ENCODE data around the gene SEC16A. TPM values are rescaled to one million over a fixed set of nuclear protein-coding genes. Genes with fewer than 3 reads are reported as not detected.

SEC16A gene, protein sequence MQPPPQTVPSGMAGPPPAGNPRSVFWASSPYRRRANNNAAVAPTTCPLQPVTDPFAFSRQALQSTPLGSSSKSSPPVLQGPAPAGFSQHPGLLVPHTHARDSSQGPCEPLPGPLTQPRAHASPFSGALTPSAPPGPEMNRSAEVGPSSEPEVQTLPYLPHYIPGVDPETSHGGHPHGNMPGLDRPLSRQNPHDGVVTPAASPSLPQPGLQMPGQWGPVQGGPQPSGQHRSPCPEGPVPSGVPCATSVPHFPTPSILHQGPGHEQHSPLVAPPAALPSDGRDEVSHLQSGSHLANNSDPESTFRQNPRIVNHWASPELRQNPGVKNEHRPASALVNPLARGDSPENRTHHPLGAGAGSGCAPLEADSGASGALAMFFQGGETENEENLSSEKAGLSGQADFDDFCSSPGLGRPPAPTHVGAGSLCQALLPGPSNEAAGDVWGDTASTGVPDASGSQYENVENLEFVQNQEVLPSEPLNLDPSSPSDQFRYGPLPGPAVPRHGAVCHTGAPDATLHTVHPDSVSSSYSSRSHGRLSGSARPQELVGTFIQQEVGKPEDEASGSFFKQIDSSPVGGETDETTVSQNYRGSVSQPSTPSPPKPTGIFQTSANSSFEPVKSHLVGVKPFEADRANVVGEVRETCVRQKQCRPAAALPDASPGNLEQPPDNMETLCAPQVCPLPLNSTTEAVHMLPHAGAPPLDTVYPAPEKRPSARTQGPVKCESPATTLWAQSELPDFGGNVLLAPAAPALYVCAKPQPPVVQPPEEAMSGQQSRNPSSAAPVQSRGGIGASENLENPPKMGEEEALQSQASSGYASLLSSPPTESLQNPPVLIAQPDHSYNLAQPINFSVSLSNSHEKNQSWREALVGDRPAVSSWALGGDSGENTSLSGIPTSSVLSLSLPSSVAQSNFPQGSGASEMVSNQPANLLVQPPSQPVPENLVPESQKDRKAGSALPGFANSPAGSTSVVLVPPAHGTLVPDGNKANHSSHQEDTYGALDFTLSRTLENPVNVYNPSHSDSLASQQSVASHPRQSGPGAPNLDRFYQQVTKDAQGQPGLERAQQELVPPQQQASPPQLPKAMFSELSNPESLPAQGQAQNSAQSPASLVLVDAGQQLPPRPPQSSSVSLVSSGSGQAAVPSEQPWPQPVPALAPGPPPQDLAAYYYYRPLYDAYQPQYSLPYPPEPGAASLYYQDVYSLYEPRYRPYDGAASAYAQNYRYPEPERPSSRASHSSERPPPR (N-terminal part only)
- polyA plus RNA-seq (ENCODE audit: insufficient read length in 10 of 10) = 10 to 100 TPM; 31.4 to 50.7 (median 37.5) TPM
- long read RNA-seq, donor 1, partial matches to known transcripts = 10 of 10 reads
- long read RNA-seq, donor 1, other reads (novel, unspliced or antisense) = 0 of 10 reads
- long read RNA-seq, donor 2, partial matches to known transcripts = 0 of 7 reads
- long read RNA-seq, donor 2, other reads (novel, unspliced or antisense) = 6 of 7 reads
- long read RNA-seq, donor 3 = 0 reads
- long read RNA-seq, donor 4, partial matches to known transcripts = 0 of 5 reads
- long read RNA-seq, donor 4, other reads (novel, unspliced or antisense) = 5 of 5 reads
- long read RNA-seq, donor 5, partial matches to known transcripts = 6 of 30 reads
- long read RNA-seq, donor 5, other reads (novel, unspliced or antisense) = 22 of 30 reads
- long read RNA-seq, donor 6, partial matches to known transcripts = 0 of 9 reads
- long read RNA-seq, donor 6, other reads (novel, unspliced or antisense) = 7 of 9 reads
- long read RNA-seq, donor 7, partial matches to known transcripts = 7 of 9 reads
- long read RNA-seq, donor 7, other reads (novel, unspliced or antisense) = 0 of 9 reads
- long read RNA-seq, donor 8, full-length matches to known transcripts = 1 of 11 reads
- long read RNA-seq, donor 8, partial matches to known transcripts = 0 of 11 reads
- long read RNA-seq, donor 8, other reads (novel, unspliced or antisense) = 10 of 11 reads
- long read RNA-seq, donor 9 = 0 reads

DNA sequence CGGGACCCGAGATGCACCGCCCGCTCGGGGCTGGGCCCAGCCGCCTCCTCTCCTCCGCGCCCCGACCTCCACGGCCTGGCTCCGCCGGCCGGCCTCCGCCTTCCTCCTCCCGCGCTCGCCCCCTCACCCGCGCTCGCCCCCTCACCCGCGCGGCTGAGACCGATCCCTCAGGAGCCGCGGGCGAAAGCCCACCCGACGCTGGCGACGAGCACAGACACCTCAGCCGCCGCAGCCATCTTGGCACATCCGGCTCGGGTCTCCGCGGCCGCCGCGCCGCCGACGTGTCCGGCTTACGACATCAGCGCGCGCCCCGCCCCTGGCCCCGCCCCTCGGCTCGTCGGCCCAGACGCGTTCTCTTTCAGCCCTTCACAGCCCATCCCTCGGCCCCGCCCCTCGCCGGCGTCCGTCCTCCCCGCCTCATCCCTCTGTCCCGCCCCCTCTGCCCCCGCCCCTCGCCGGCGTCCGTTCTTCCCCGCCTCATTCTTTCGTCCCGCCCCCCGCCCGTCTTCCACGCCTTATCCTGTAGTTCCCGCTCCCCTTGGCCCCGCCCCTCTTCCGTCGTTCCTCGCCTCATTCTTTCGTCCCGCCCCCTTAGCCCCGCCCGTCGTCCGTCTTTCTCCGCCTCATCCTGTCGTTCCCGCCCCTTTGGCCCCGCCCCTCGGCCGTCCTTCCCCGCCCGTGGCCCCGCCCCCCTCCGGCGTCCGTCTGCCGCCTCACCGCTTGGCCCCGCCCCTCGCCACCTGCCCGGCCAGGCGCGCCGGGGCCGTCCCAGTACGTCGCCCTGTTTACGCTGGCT lies at the start of gene SEC16A:
Gene SEC16A, minus strand, starts transcription at position 248 of the 796 bp plus-strand sequence. CDS start 5,425 bp downstream, outside the sequence.
- DNase-seq = peak; percentile 98 to 100 (median 99)

DNA sequence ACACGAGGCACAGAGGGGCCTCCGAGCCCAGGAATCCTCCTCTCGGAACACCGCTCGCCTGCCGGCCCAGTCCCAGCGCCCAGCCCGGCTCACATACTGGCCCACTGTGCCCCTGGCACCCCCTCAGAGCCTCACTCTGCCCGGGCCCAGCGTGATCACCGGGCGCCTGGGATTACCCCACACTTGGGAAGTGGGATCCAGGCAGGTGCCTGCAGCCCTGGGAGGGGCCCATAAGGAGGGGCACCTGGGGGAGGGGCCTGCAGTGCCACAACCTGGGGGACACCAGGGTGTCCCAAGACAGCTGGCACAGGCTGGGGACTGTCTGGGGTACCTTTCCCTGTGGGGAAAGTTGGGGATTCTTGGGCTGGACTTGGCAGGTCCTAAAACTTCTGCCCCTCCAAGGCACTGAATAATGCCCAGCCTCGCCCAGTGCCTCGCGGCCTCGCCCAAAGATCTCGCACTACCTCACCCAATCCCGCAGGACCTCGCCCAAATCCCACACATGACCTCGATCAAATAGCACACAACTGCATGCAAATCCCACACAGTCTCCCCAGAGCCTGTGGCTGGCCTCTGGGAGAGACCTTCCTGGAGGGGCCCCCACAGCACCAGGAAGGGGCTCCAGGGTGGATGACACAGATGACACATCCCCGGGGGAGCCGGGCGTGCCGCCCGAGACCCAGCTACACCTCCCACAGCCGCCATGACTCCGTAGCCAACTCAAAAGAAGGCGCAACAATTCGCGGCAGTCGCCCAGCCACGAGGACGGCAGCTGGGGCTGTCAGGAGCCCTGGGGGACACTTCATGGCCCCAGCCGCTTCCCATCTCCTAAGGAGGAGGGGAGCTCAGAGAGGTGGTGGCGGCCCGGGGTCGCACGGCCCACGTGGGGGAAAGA lies 49.3 kb upstream of the SEC16A start:
- no peak for DNase-seq

DNA sequence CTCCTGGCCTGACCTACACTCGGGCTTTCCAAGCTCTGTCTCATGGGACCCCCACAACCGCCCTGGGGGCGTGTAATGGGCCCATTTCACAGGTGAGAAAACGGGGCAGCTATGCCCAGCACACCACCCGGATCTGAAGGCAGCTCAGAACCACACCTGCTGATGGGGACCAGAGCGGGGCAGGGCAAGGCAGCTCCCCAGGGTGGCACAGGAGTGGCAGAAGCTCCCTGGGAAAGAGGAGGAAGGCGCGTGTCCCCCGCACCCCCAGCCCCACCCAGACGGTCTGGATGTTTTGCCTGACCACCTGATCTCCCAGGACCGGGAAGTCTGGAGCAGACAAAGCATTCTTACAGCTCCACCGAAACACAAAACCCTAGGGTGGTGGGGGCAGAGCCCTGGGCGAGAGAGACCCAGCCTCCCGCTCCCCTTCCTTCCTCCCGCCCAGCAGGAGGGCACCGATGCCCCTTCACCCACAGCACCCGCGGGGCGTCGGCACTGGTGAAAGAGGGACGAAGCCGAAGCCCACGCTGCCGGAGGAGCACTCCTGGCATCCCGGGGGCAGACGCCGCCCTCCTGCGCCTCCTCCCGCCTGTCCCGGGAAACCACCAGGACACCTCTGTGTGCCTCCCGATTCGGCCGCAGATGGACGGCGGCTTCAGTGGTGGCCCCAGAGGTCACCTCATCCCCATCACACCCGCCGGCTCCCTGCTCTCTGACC lies 48.5 kb upstream of the SEC16A start:
- DNase-seq = no peak

- no peak for DNase-seq
Measured at GRCh38 chr9:136530461-136531089, 47.7 kb upstream of the SEC16A start.

DNA sequence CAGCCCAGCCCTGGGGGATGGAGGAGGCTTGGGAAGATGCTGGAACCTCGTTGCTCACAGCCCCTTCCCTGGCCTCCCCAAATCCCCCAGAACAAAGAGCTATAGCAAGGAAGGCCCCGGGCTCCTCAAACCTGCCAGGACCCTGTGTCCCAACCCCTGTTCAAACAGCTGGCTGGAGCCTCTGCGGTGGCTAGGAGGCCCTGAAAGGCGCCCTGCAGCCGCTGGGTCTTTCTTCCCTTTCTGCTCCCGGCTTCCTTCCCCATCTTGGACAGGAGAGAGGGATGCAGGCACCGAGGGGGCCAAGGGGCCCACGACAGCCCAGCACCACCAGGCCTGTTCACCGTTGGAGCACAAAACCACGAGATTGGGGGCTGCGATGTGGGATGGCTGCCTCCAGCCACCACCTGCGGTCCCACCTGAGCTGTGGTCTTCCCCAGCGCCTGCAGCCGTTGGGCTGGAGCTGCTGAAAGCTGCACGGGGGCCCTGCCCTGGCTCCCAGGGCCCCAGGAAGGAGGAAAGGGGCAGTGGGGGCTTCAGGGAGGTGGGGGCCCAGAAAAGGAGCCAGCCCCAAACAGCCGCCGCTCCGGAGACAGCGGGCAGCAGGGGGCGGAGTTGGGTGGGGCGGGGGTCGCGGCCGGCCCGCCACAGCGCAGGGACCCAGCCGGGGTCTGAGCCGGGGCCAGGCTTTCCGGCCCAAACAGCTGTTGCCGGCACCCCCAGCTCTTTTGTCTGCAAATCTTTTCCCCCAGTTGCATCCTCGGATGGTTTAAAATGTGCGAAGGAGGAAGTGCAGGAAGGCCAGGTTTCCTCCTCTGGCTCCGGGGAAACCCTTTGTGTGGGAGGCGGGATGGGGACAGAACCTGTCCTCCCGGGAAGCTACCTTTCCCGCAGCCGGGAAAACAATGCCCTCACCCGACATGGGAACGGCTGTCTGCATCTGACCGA lies 46.9 kb upstream of the SEC16A start:
- peak in 1 of 3 donors; percentile 61 for DNase-seq

- DNase-seq = no peak
Measured at GRCh38 chr9:136528716-136529341, 46.0 kb upstream of the SEC16A start.

DNA sequence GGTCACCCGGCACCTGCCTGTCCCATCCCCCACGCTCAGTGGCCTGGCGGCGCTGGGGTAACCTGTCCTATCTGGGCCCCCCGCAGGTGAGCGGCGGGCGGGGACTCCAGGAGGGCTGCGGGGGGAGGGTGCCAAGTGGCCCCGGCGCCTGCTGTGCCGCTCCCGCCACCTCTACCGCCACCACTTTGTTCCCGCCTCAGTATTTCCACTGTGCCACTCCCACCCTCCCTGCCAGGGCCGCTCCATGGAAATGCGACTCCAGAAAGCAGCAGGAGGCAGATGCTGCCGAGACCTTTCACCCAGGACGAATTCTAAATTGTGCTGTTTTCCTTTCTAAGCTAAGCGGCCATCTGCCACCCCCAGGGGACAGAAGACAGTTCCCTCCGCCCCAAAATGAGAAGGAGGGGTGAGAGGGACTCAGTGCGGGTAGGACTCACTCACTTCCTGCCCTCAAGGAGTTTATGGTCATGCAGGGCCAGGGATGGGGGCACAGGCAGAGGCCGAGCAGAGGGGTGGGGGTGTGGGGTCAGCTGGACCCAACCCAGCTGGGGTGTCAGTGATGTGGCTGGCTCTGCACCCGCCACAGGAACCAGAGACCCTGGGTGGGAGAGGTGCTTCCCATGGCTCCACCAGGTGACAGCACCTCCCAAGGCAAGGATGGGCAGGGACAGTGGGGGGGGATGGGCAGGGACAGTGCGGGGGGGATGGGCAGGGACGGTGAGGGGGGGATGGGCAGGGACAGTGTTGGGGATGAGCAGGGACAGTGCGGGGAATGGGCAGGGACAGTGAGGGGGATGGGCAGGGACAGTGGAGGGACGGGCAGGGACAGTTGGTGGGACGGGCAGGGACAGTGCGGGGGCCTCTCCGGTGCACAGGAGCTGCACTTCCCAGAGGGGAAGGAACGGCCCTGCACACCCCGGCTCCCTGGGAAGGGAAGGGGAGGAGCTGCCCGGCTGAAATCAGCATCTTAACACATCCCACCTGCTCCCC lies 45.2 kb upstream of the SEC16A start:
- DNase-seq = peak in 1 of 3 donors; percentile 77

DNA sequence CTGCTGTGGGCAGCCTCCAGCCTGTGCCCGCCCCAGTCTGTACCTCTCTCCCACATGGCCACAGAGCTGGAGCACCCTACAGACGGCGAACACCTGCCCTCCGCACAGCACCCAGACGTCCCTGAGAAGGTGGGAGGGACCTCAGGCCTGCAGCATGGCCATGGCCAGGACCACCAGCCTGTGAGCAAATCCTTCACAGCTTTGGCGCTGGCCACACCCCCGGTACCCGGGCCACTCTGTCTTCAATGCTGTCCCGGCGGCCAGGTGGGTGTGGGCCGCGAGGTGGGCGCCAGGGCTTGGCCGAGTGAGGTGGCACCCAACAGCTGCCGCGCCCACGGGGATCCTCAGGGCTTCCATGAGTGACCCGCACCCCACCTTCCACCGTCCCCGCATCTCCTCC lies 44.3 kb upstream of the SEC16A start:
- DNase-seq = no peak

- peak in 1 of 3 donors; percentile 65 for DNase-seq
Measured at GRCh38 chr9:136526625-136527066, 43.8 kb upstream of the SEC16A start.

GRCh38 chr9:136525841-136526499 lies 43.1 kb upstream of the SEC16A start:
- peak; percentile 44 to 70 (median 57) for DNase-seq

DNA sequence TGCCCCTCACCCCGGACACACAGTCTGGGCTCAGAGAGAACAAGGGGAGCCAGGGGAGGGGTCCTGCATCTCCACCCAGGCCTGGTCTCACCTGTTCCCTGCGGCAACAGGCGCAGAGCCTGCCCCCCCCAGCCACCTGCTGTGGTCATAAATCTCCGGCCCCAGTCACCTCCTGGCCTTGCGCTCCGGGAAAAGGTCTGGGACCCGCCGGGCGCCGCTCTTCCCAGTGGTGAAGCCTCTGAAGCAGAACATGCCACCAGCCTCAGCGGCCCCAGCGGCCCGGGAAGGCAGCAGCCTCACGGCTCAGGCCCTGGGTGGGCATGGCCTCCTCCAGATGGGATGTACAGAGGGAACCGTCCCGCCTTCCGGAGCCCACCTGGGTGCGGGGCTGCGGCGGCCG lies 42.4 kb upstream of the SEC16A start:
- DNase-seq = peak in 2 of 3 donors; percentile 48 to 52

- no peak for DNase-seq
Measured at GRCh38 chr9:136522314-136523237, 39.7 kb upstream of the SEC16A start.

Measured in muscle of back (tissue), 13 donors.